Liver (tissue), 9 donors: ENCODE measurements around the gene RNF183. TPM values are rescaled to one million over a fixed set of nuclear protein-coding genes. Genes with fewer than 3 reads are reported as not detected.

Experiments used
- DNase-seq: peaks from one replicate; pipeline ENCODE4 v3.0.0-alpha.2; 2017; ENCODE audit warnings: low spot score
- H3K27ac ChIP-seq, 2 donors: one replicate each; pipeline ENCODE4 v1.7.0; 2013; ENCODE audit warnings: inconsistent platforms in 2 of 2, low read length in 2 of 2, control low read depth in 1 of 2, low read depth in 1 of 2, mild to moderate bottlenecking in 1 of 2
- H3K27me3 ChIP-seq, 4 donors: one replicate each; pipeline versions ENCODE4 v1.6.1 to v1.7.0; 2013; ENCODE audit warnings: low read length in 3 of 4, inconsistent platforms in 1 of 4, mild to moderate bottlenecking in 1 of 4, moderate library complexity in 1 of 4; ENCODE audit not compliant: control insufficient read depth in 4 of 4, insufficient read depth in 4 of 4
- H3K36me3 ChIP-seq, 4 donors: one replicate each; pipeline versions ENCODE4 v1.6.1 to v1.7.0; 2013; ENCODE audit warnings: low read length in 3 of 4, mild to moderate bottlenecking in 3 of 4, low read depth in 1 of 4, moderate library complexity in 1 of 4; ENCODE audit not compliant: control insufficient read depth in 4 of 4, insufficient read depth in 3 of 4
- H3K4me1 ChIP-seq, 4 donors: one replicate each; pipeline versions ENCODE4 v1.6.1 to v1.7.0; 2013; ENCODE audit warnings: low read length in 3 of 4, mild to moderate bottlenecking in 3 of 4, moderate library complexity in 1 of 4; ENCODE audit not compliant: control insufficient read depth in 4 of 4, insufficient read depth in 4 of 4
- H3K4me3 ChIP-seq, 3 donors: one replicate each; pipeline versions ENCODE4 v1.6.1 to v1.7.0; 2013; ENCODE audit warnings: low read length in 3 of 3, control low read depth in 1 of 3, low read depth in 1 of 3, mild to moderate bottlenecking in 1 of 3
- H3K9ac ChIP-seq, 2 donors: one replicate each; pipeline ENCODE4 v1.7.0; 2013; ENCODE audit warnings: low read length in 2 of 2, mild to moderate bottlenecking in 2 of 2, moderate library complexity in 2 of 2, control low read depth in 1 of 2, low read depth in 1 of 2
- H3K9me3 ChIP-seq, 4 donors: one replicate each; pipeline versions ENCODE4 v1.6.1 to v1.7.0; 2013; ENCODE audit warnings: low read length in 3 of 4; ENCODE audit not compliant: control insufficient read depth in 4 of 4
- EGR1 ChIP-seq, 2 donors: IDR thresholded peaks; 2 replicates each; pipeline ENCODE4 v1.6.1; 2016 to 2018; ENCODE audit warnings: antibody characterized with exemption in 2 of 2, low read depth in 2 of 2
- FOXA1 ChIP-seq: IDR thresholded peaks from 2 replicates; pipeline ENCODE4 v1.6.1; 2016; ENCODE audit warnings: antibody characterized with exemption
- FOXA2 ChIP-seq: IDR thresholded peaks from 2 replicates; pipeline ENCODE4 v1.6.1; 2016; ENCODE audit warnings: antibody characterized with exemption
- GABPA ChIP-seq, 2 donors: IDR thresholded peaks in 1 of 2; conservative IDR thresholded peaks in 1 of 2; 2 replicates each; pipeline ENCODE4 v1.6.1; 2016; ENCODE audit warnings: antibody characterized with exemption in 2 of 2, mild to moderate bottlenecking in 1 of 2, moderate library complexity in 1 of 2
- HNF4A ChIP-seq, 2 donors: conservative IDR thresholded peaks; 2 replicates each; pipeline ENCODE4 v1.6.1; 2016; ENCODE audit warnings: antibody characterized with exemption in 2 of 2, mild to moderate bottlenecking in 2 of 2
- HNF4G ChIP-seq: IDR thresholded peaks from 2 replicates; pipeline ENCODE4 v1.6.1; 2016; ENCODE audit warnings: antibody characterized with exemption
- JUND ChIP-seq, 2 donors: IDR thresholded peaks; 2 replicates each; pipeline ENCODE4 v1.6.1; 2016; ENCODE audit warnings: antibody characterized with exemption in 2 of 2
- MAX ChIP-seq: IDR thresholded peaks from 2 replicates; pipeline ENCODE4 v1.6.1; 2016; ENCODE audit warnings: antibody characterized with exemption
- NR2F2 ChIP-seq: IDR thresholded peaks from 2 replicates; pipeline ENCODE4 v1.6.1; 2016; ENCODE audit warnings: antibody characterized with exemption
- RAD21 ChIP-seq, 2 donors: IDR thresholded peaks; 2 replicates each; pipeline ENCODE4 v1.6.1; 2016; ENCODE audit warnings: antibody characterized with exemption in 2 of 2, mild to moderate bottlenecking in 2 of 2
- REST ChIP-seq: IDR thresholded peaks from 2 replicates; pipeline ENCODE4 v1.6.1; 2016; ENCODE audit warnings: antibody characterized with exemption, mild to moderate bottlenecking
- RXRA ChIP-seq, 2 donors: IDR thresholded peaks; 2 replicates each; pipeline ENCODE4 v1.6.1; 2017 to 2018; ENCODE audit warnings: antibody characterized with exemption in 2 of 2, mild to moderate bottlenecking in 1 of 2
- SP1 ChIP-seq: IDR thresholded peaks from 2 replicates; pipeline ENCODE4 v1.6.1; 2018; ENCODE audit warnings: antibody characterized with exemption, mild to moderate bottlenecking
- TAF1 ChIP-seq: conservative IDR thresholded peaks from 2 replicates; pipeline ENCODE4 v1.6.1; 2016; ENCODE audit warnings: antibody characterized with exemption, mild to moderate bottlenecking
- YY1 ChIP-seq: IDR thresholded peaks from 2 replicates; pipeline ENCODE4 v1.6.1; 2016; ENCODE audit warnings: antibody characterized with exemption, mild to moderate bottlenecking
- ZBTB33 ChIP-seq: IDR thresholded peaks from 2 replicates; pipeline ENCODE4 v1.6.1; 2016; ENCODE audit warnings: antibody characterized with exemption
- WGBS: extraction: QIAGEN DNeasy Blood & Tissue Kit; methylation state at CpG from one replicate; pipeline ENCODE4 v1.1.7; 2013; 5-methylcytosine and 5-hydroxymethylcytosine counted together
- polyA plus RNA-seq, 2 donors: library from polyadenylated mRNA; stranded (reverse) in 1 of 2; unstranded in 1 of 2; fragments of 200-250 nt in 1 of 2; fragments of >200 nt in 1 of 2; fragmentation: Nextera tagmentation in 1 of 2; extraction: Ambion mirVana in 1 of 2; gene quantifications; one replicate each; pipeline versions ENCODE4 v1.2.1 to v1.2.3, GENCODE V29; 2013 to 2015
- total RNA-seq, 2 donors: library from RNA; depleted of rRNA; stranded (reverse); fragments of >200 nt; gene quantifications; one replicate each; pipeline ENCODE4 v1.2.3, GENCODE V29; 2014
- TF ChIP-seq, protein P1 (sequence below): IDR thresholded peaks from 2 replicates; pipeline ENCODE4 v1.6.1; 2016; ENCODE audit warnings: antibody characterized with exemption
- TF ChIP-seq, protein P2 (sequence below): fragments of 150-350 bp; IDR thresholded peaks from 2 replicates; pipeline ENCODE4 v1.5.1; 2017; ENCODE audit warnings: improper control_type of control experiment, low read depth, low read length; ENCODE audit not compliant: missing input control
- donor health status: healthy.
- donor health status: healthy.
- donor health status: healthy.
- donor health status: healthy.
- donor health status: healthy.

RNF183 gene
- total and polyA plus RNA-seq, 4 donors, result 0.07 TPM; not detected in 3

GRCh38 chr9:113352006-113352405 is 48.8 kb upstream of the RNF183 start:
- no peaks in the 10 kb centered on the region for H3K27me3 ChIP-seq
- DNase-seq, result no peak
- no peak overlapping the region for H3K27ac ChIP-seq
- no peak overlapping the region for H3K9ac ChIP-seq
- no peak for TF ChIP-seq RXRA (IDR thresholded peaks at IDR 0.05)
- no peak for TF ChIP-seq RAD21 (IDR thresholded peaks at IDR 0.05)
- TF ChIP-seq SP1, result no peak
- TF ChIP-seq NR2F2, result no peak
- no peak for TF ChIP-seq YY1
- TF ChIP-seq REST, result no peak
- no peak for TF ChIP-seq ZBTB33
- TF ChIP-seq HNF4G, result no peak
- TF ChIP-seq FOXA1, result no peak
- no peak for TF ChIP-seq GABPA (IDR thresholded peaks at IDR 0.05 in 1 of 2, conservative IDR thresholded peaks at IDR 0.05 in 1 of 2)
- TF ChIP-seq, protein P1, sequence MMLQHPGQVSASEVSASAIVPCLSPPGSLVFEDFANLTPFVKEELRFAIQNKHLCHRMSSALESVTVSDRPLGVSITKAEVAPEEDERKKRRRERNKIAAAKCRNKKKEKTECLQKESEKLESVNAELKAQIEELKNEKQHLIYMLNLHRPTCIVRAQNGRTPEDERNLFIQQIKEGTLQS, result no peak
- TF ChIP-seq EGR1 (IDR thresholded peaks at IDR 0.05; ENCODE audit: low read depth in 2 of 2), result no peak
- TF ChIP-seq FOXA2, result no peak
- TF ChIP-seq TAF1, result no peak
- TF ChIP-seq, protein P2, sequence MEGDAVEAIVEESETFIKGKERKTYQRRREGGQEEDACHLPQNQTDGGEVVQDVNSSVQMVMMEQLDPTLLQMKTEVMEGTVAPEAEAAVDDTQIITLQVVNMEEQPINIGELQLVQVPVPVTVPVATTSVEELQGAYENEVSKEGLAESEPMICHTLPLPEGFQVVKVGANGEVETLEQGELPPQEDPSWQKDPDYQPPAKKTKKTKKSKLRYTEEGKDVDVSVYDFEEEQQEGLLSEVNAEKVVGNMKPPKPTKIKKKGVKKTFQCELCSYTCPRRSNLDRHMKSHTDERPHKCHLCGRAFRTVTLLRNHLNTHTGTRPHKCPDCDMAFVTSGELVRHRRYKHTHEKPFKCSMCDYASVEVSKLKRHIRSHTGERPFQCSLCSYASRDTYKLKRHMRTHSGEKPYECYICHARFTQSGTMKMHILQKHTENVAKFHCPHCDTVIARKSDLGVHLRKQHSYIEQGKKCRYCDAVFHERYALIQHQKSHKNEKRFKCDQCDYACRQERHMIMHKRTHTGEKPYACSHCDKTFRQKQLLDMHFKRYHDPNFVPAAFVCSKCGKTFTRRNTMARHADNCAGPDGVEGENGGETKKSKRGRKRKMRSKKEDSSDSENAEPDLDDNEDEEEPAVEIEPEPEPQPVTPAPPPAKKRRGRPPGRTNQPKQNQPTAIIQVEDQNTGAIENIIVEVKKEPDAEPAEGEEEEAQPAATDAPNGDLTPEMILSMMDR, result no peak
- TF ChIP-seq HNF4A (conservative IDR thresholded peaks at IDR 0.05), result no peak
- TF ChIP-seq MAX, result no peak
- no peak for TF ChIP-seq JUND (IDR thresholded peaks at IDR 0.05)
- peaks cover 4 to 7% (median 5%) of the 10 kb centered on the region in 4 donors for H3K4me1 ChIP-seq
- WGBS, result 79% methylated on average over 6 of the region's 6 CpGs
- H3K4me3 ChIP-seq, result no peak overlapping the region
- no peaks in the 10 kb centered on the region for H3K36me3 ChIP-seq
- H3K9me3 ChIP-seq, result no peaks in the 10 kb centered on the region
